Activated effector memory CD4-positive, alpha-beta T cell treated with anti-CD3 and anti-CD28 coated beads, Interleukin-2, amount 50 U/mL, for 16 hours (primary cell): ENCODE measurements around the gene SORCS3.
"Not testable (repeated sequence)": the region's sequence is repeated elsewhere in the genome, so short reads cannot be mapped to it uniquely, and the experiment has no call there.

Experiments used
- DNase-seq: peaks from one replicate; pipeline ENCODE4 v3.0.0-alpha.2; 2020

The SORCS3 gene

GRCh38 chr10:104694074-104694473 lies 53.0 kb downstream of the SORCS3 start:
- DNase-seq: no peak

GRCh38 chr10:104703262-104703661 lies 62.2 kb downstream of the SORCS3 start:
- not testable (repeated sequence) for DNase-seq

DNA sequence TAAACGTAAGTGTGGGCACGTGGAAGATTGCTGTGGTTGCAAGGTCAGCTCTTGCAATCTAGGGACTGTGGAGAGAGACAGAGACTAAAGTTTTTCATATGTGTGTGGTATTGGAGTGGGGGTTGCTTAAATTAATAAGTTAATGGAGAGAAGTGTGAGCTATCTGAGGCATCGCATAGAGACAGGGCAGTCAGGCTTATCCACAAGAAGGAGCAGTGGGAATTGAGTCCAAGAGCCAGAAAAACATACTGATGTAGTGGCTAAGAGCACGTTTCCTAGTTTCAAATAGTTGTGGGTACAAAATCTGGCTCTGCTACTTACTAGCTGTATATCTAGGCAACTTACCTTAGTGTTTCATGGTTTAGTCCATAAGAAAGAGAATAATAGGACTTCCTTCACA lies 65.8 kb downstream of the SORCS3 start:
- DNase-seq: no peak

GRCh38 chr10:104707602-104708459 lies 66.7 kb downstream of the SORCS3 start:
- DNase-seq: no peak

- no peak for DNase-seq
These were observed 70.2 kb downstream of the SORCS3 start for GRCh38 chr10:104711302-104711721.

GRCh38 chr10:104730593-104730992 lies 89.5 kb downstream of the SORCS3 start:
- DNase-seq: not testable (repeated sequence)

DNA sequence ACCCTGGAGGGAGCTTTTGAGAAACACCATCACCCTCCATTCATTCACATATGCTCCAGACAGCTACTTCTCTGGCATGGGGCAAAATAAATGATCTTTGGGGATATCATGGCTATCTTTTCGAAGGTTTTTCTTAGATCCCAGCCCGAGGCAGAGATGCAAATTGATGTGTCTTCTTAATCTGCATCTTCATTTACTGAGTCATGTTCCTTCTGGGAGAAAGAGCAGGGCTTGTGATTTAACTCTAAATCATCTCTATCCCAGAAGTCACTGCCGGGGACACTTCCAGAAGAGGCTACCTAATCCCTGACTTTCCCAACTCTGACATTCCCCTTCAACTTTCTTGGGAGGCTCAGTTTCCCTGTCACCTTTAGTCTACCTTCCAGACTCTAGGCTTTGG lies 90.1 kb downstream of the SORCS3 start:
- DNase-seq: no peak

GRCh38 chr10:104732222-104732621 lies 91.1 kb downstream of the SORCS3 start:
- DNase-seq: no peak

GRCh38 chr10:104734433-104734832 lies 93.3 kb downstream of the SORCS3 start:
- no peak for DNase-seq

- DNase-seq: no peak
These were observed 94.1 kb downstream of the SORCS3 start for GRCh38 chr10:104735036-104735756.

DNA sequence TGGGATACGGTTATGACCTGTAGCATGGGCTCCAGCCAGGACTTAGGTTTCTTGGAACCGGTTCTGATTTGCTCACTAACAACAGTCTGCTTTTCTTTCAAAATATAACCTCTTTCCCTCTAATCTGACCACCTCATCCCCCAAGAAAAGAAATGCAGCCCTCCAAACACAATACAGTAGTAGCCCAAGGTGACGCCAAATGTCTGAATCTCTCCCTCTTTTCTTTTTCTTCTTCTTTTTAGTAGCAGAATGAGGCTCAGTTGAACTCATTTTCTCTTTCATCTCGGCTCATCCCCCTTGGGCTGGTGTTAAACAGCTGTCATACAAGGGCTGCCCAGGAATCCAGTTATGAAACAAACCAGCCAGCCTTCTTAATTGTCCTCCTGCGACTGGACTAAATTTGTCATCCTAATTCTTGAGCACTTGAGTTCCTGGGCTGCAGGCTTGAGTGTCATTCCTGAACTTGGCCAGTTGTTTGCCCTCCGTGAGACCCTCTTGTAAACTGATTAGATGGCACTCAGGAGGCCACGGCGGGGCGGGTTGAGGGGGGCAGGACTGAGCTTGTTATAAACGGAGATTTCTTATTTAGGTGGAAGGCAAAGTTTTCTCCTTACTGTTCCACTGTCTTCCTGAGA lies 94.8 kb downstream of the SORCS3 start:
- no peak for DNase-seq

DNA sequence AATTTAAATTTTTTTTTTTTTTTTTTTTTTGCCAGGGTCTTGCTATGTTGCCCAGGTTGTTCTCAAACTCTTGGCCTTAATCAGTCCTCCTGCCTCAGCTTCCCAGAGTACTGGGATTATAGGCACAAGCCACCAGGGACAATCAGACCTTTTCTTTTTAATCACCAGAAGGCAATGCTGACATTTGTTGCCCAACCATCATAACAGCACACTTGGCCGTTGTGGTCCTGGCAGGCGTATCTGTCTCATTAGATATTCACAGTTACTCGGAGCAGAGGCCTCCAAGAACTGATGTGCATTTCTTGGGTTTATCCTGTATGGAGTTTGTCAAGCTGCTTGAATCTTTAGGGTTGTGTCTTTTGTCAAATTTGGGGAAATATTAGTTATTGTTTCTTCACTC lies 100.0 kb downstream of the SORCS3 start:
- no peak for DNase-seq

- DNase-seq: no peak
These were observed 103.0 kb downstream of the SORCS3 start for GRCh38 chr10:104744052-104744451.

DNA sequence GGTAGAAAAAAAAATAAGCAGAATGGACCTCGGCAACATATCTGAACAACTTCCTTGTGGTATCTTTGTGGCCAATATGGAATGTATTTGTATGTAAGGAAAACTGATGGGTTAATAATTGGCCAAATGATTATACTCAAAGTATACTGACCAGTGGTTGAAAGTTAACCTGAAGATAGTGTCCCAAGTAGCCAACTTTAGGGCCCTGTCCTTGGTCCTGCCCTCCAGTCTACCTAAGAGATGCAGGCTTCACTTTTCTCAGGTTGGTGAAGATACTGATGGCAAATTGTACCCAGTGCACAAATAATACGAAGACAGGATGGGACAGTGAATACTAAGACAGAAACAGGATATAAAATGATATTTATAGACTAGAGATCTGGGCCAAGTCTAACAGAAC lies 109.2 kb downstream of the SORCS3 start:
- no peak for DNase-seq

DNA sequence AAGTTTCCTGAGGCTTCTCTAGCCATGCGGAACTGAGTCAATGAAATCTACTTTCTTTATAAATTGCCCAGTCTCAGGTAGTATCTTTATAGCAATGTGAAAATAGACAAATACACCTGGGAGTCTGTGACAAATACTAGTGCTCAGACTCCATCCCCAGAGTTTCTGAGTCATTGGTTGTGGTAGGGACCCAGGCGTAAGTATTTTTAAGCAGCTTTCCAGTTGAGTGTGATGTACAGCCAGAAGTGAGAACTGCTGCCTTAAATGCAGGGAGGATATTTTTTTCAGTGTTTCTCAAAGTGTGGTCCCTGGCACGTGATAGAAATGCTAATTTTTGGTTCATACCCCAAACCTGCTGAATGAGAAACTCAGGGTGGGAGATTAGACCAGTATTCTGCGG lies 121.7 kb downstream of the SORCS3 start:
- no peak for DNase-seq

DNA sequence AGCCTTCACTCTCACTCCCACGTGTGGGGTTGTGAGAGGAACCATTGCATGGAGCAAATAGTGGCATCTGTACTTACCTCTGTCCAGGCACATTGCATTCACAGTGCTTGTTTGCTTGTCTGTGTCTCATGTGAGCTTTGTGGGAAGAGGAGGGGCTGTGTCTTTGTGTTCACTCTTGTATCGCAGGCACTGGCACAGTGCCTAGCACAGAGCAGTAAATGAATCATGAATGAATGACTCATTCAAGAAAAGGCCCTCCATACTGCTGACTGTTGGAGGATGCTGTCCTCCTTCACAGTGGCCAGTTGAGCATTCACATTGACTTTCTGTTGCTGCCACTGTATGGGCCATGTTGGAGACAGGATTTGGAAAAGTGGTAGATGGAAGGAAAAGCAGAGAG lies 125.3 kb downstream of the SORCS3 start:
- DNase-seq: no peak

- no peak for DNase-seq
These were observed 126.2 kb downstream of the SORCS3 start for GRCh38 chr10:104767282-104767681.

DNA sequence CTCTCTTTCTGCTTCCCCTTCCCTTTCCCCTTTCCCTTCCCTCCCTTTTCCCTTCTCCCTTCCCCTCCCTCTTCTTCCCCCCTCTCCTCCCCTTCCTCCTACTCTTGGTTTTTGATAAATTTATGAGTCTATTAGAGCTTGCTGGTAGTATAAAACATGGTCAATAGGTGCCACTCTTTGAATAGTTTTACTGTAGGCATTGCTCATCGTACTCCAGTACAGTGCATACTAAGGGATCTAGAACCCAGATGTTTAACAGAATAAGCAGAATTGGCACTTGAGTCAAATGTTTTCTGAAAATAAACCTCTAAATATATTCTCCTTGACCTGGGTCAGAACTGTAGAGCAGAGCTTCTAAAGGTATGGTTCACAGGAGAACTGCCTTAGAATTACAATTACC lies 126.7 kb downstream of the SORCS3 start:
- no peak for DNase-seq

GRCh38 chr10:104773105-104773504 lies 132.0 kb downstream of the SORCS3 start:
- no peak for DNase-seq

GRCh38 chr10:104774234-104774633 lies 133.1 kb downstream of the SORCS3 start:
- DNase-seq: no peak

- no peak for DNase-seq
These were observed 136.2 kb downstream of the SORCS3 start for GRCh38 chr10:104777086-104777799.

DNA sequence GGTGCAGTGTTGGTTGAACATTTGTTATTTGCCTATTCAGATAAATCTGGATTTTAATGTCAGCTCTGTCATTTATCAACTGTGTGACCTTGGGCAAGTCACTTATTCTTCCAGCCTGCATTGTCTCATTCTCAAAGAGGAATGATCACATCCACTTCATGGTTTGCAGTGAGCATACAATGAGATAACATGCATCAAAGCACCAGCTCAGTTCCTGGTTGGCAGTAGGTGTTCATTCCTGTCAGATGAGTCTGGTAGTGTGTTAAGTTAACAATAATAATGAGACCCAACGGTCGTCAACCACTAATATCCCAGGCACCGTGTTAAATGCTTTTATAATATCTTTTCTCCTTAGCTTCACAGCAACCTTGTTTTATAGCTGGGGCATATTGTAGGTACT lies 137.3 kb downstream of the SORCS3 start:
- DNase-seq: no peak

DNA sequence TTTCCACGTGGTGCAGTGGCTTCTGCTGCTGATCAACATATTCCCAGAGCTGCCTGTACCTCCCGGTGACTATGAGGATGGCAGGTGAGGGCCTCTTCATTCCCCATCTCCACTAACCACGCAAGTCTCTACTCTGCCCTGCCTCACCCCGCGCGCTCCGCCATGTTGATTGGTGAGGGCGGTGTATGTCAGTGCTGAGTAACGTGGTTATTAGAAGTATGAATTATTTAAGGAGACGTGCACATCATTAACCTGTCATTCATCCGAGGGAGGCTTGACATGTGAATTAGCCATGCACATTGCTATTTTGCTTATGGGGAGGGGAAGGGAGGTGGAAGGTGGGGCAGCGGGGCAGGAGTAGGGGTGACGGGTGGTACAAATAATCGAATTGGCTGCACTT lies 138.6 kb downstream of the SORCS3 start:
- DNase-seq: no peak
